Stimulated activated CD8-positive, alpha-beta memory T cell treated with anti-CD3 and anti-CD28 coated beads, Interleukin-7, amount 100 ng/mL, for 4 hours (primary cell): ENCODE results near the gene TP53TG3.
"Not testable (repeated sequence)": the region's sequence is repeated elsewhere in the genome, so short reads cannot be mapped to it uniquely, and the experiment has no call there.

ENCODE experiments used
- DNase-seq, 2 donors: peaks; one replicate each; pipeline ENCODE4 v3.0.0-alpha.2; 2020; ENCODE audit warnings: low read depth in 2 of 2

TP53TG3 gene

GRCh38 chr16:32676065-32676464 is at the start of gene TP53TG3:
Gene TP53TG3 (minus strand): TSS chr16:32676165. CDS start chr16:32676097, 68 bp downstream.
- DNase-seq = not testable (repeated sequence)

GRCh38 chr16:32650876-32651275 is 25.1 kb downstream of the TP53TG3 start:
- DNase-seq = not testable (repeated sequence)

- not testable (repeated sequence) for DNase-seq
Observed at GRCh38 chr16:32647562-32647961, 28.4 kb downstream of the TP53TG3 start.

GRCh38 chr16:32646780-32647179 is 29.2 kb downstream of the TP53TG3 start:
- DNase-seq = not testable (repeated sequence)

GRCh38 chr16:32646177-32646576 is 29.8 kb downstream of the TP53TG3 start:
- DNase-seq = not testable (repeated sequence)

- not testable (repeated sequence) for DNase-seq
Observed at GRCh38 chr16:32645278-32645908, 30.6 kb downstream of the TP53TG3 start.

GRCh38 chr16:32644715-32645114 is 31.2 kb downstream of the TP53TG3 start:
- not testable (repeated sequence) for DNase-seq

GRCh38 chr16:32637614-32638013 is 38.4 kb downstream of the TP53TG3 start:
- DNase-seq = not testable (repeated sequence)

GRCh38 chr16:32632096-32632495 is 43.9 kb downstream of the TP53TG3 start:
- DNase-seq = not testable (repeated sequence)
